ENCODE results near the gene CCDC186.

CCDC186 gene
- 89.4 to 107 (median 97.8) reads per million in 4 donors for total RNA-seq

- DNase-seq, result peak; percentile 95 to 99 (median 97)
Measured at GRCh38 chr10:114173921-114174694, at the start of gene CCDC186. CCDC186 (minus strand) TSS chr10:114174203; CDS start chr10:114163268, 10,935 bp downstream.

GRCh38 chr10:114223066-114223465 lies 49.1 kb upstream of the CCDC186 start:
- no peak for DNase-seq

DNA sequence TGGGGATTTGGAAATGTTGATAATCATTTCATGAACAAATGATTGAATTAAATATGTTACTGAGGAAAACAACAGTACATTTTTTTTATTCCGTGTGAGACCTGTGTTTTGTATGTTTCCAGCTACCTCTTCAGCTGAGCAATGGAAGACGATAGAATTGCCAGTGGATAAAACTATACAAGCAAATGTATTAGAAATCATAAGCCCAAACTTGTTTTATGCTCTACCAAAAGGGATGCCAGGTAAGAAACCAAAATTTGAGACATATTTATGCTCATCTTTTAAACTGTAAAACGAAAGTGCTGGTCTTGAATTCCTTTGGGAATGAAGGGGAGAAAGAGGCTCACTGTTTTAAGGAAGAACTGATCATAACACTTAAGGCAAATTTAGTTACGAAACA lies 47.2 kb upstream of the CCDC186 start:
- DNase-seq, result no peak

DNA sequence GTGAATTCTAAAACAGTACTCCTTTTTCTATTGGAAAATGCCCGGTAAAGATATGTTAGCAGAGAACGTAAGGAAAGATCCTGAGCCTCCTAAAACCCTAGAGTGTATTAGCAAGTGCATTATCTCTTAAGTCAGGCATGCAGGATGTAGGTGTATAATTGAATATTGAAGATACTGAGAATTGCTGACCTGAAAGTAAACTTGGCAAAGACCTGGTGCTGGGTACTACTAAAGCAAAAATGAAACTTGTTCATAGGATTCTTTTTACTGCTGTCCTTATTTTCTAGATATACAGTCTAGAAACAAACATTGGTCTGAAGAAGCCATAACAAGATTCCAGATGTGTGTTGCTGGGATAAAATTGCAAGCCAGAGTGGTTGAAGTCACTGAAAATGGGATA lies 46.3 kb upstream of the CCDC186 start:
- no peak for DNase-seq

DNA sequence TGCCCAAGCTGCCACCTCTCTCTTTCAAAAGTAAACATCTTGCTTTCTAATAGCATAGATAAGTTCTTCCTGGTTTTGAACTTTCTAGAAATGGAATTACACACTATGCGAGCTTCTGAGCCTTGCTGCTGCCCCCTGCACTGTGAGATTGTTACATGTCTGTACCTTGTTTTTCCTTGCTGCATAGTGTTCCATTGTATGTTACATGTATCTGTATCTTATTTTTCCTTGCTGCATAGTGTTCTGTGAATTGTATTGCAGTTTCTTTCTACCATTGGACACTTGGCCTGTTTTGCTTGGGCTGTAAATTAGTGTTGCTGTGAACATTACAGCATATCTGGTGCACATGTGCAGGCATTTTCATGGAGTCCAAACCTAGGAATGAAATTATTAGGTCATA lies 41.0 kb upstream of the CCDC186 start:
- no peak for DNase-seq

DNA sequence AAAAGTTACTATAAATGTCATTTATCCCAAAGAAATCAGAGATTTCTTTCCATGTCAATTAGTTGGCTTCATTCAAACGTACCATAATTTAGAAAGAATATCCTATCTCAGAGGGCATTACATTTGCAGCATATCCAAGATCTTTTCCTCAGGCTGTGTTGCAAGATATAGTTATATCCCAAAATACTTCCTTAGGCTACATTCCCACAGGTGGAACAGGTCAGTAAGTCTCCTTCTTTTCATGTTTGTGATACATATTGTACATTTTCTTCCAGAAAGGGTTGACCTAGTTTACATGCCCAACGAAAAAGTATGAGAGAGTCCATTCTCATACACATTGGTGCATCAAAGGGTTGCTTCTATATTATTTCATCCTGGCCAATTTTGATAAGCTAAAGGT lies 38.1 kb upstream of the CCDC186 start:
- DNase-seq, result no peak

- no peak for DNase-seq
Measured at GRCh38 chr10:114208351-114208750, 34.3 kb upstream of the CCDC186 start.

DNA sequence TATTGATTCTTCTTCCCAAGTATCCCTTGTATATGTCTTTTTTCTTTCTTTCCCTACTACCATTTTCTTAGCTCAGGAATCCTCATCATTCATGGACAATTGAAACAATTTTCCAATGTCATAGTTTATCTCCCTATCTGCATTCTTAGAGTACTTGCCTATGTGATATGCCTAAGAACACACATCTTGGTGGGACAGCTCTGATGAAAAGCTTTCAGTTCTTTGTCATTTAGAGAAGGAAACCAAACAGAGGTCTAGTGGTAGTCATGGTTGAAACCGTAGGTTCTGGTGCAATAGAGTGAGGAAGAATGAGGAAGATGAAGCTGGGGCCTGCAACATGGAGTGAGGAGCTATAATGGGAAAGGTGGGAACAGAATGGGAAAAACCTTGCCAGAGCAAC lies 33.3 kb upstream of the CCDC186 start:
- no peak for DNase-seq

DNA sequence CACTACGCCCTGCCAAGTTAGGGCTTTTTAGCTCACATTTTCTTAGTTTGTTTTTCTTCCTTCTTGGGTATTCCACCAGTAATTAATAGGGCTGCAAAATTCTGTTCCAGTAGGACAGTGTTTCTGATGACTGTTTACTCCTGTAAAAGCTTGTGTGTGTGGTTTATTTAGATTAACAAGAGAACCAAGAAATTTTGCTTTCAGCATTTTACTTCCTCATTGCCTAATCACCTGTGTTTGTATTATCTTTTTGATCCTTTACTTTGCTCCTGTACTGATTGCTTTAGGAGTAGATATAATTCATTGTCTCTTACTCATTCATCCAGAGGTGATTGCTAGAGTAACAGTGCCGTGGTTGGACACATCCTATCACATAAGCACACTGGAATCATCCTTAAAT lies 32.9 kb upstream of the CCDC186 start:
- no peak for DNase-seq

DNA sequence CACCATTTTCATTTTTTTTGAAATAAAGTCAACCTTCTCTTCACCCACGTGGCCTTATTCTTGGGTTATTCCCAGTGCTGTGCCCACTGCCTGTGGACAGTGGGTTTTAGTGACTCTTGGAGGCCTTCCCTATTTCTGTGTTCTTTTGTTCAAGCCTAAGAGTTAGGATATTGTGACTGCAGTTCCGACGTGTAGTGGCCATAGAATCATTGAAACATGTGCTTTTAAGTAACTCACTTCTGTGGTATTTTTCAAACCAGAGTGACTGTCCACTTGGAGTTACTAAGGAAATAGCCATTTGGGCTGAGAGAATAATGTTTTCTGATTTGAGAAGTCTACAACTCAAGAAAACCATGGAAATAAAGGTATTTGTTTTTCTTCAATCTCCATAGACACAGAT lies 28.8 kb upstream of the CCDC186 start:
- DNase-seq, result no peak

GRCh38 chr10:114199239-114199638 lies 25.2 kb upstream of the CCDC186 start:
- no peak for DNase-seq

GRCh38 chr10:114195079-114195478 lies 21.1 kb upstream of the CCDC186 start:
- DNase-seq, result peak in 1 of 5 donors; percentile 45

DNA sequence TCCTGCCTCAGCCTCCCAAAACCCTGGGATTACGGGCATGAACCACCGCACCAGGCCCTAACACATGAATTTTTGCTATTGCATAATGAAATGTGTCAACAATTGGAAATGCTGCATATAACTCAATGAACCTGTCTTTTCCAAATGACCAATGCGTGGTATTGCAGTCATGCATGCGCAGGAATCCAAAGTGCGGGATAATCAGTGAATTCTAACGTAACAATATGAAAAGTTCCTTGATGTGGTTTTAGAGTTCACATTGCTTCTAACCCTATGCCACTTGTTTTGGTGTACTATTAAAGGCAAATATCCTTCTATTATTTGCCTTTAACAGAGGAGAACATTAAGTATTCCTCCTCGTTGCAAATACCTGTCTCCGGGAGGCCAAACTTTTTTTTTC lies 15.7 kb upstream of the CCDC186 start:
- DNase-seq, result no peak

GRCh38 chr10:114188900-114189299 lies 14.9 kb upstream of the CCDC186 start:
- DNase-seq, result no peak

- no peak for DNase-seq
Measured at GRCh38 chr10:114188001-114188400, 14.0 kb upstream of the CCDC186 start.

DNA sequence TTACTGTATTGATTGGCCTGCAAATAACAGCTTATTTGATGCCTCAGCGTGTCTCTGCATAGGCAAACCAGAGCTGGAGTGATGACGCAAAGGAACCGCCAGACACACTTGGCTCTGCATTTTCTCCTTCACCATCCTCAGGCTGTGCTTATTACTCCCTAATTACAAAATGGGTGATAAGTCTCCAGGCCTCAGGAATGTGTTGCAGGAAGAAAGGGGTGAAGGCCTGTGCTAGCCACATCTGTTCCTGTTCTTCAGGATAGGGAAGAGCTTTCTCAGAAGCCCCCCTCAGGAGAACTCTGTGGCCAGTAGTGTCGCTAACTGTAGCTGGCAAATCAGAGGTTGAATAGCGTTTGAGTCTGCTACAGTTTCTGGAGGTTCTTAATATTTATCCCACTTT lies 10.3 kb upstream of the CCDC186 start:
- DNase-seq, result no peak

- DNase-seq, result no peak
Measured at GRCh38 chr10:114183563-114183962, 9.6 kb upstream of the CCDC186 start.

- DNase-seq, result no peak
Measured at GRCh38 chr10:114181971-114182370, 8.0 kb upstream of the CCDC186 start.

GRCh38 chr10:114180937-114181336 lies 6.9 kb upstream of the CCDC186 start:
- DNase-seq, result no peak

DNA sequence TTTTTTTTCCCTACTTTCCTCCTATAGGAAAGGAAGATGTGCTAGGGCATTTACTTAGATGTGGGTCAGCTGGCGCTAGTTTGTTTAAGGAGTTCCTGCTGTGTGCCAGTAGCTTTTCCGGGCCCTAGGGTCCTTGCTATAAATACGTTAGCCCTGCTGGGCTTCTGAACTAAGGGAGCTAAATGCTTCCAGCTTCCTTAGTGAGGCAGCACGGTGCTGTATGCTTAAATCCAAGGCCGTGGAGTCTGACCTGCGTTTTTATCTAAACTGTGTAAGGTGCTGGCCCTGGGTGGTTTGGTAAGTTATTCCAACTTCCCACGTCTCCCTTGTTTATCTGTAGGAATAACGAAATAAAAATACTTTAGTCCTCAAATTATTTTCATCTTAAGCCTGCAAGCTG lies 5.7 kb upstream of the CCDC186 start:
- no peak for DNase-seq

- DNase-seq, result no peak
Measured at GRCh38 chr10:114179148-114179547, 5.1 kb upstream of the CCDC186 start, which contains the start of gene TDRD1. TDRD1 (plus strand) TSS chr10:114179353; CDS start chr10:114187832, 8,479 bp downstream.

DNA sequence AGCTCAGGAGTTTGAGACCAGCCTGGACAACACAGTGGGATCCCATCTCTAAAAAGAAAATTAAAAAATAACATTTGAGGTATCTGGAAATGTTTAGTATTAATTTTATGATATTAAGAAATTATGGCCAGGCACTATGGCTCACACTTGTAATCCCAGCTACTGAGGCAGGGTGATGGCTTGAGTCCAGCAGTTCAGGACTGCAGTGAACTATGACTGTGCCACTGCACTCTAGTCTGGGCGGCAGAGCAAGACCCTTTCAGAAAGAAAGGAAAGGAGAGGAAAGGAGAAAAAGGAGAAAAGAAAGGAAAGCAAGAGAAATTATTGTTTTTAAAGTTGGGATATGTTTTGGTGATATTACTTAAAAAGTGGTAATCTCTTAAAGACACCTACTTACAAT lies 2.5 kb upstream of the CCDC186 start:
- no peak for DNase-seq

DNA sequence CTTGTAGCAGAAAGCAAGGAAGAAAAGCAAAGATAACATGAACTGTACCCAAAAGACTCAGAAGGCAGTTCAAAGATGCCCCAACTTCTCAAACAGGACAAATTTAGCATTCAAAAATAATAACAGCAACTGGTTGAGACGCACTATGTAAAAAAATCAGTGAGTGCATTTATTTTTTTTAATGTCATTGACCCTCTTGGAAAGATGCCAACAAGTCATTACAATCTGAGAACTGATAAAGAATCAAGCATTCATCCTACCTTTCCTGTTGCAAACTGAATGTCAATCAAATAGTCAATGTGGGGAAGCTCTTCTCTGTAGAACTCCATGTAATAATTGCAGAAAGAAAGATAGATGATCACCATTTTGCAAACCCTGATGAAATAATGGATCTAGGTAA lies 1.7 kb upstream of the CCDC186 start:
- no peak for DNase-seq

- no peak for DNase-seq
Measured at GRCh38 chr10:114174695-114175188, 739 bp upstream of the CCDC186 start.

DNA sequence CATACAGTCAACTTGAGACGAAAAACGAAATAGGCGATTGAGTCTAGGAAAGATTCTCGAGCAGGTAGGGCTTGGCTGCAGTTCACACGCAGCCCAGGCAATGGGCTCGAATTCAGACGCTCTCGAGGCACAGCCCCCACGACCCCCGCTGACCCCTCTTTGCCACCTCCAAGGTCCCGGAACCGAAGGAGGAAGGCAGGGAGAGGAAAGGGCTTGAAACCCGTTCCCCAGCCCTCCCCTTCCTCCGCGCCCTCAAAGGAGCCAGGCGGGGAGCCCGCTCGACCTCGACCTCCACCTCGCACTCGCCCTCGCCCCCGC lies 441 bp downstream of the CCDC186 start:
- DNase-seq, result no peak

All from T-helper 1 cell (primary cell).